ENCODE measurements around the gene CLCA1. TPM values are rescaled to one million over a fixed set of nuclear protein-coding genes. Genes with fewer than 3 reads are reported as not detected.

Gene CLCA1
- total RNA-seq, 2 donors from 2014 or later = not detected

DNA sequence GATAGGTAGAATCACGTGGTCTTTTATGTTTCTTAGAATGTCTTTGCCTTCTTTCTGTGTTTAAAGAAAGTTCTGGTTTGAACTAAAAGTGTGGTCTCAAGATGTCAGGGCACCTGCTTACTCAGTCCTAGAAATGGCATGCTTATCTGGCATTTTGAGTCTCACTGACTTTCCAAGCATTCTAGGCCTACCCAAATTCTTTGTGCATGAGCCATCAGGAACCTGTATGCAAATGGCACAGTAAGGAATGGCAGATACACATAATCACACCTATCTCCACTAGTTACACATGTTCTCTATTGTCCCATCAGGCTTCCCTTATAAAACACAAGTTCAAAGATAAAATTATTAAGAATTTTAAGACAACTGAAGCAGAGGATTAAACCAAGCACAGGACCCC lies 48.6 kb downstream of the CLCA1 start:
- ATAC-seq (no peak), DNase-seq (no peak)
- 36 to 50% methylated on average over 1 of the region's 1 CpG for WGBS, 2 donors
- TF ChIP-seq CTCF (IDR thresholded peaks at IDR 0.05) = no peak
- TF ChIP-seq POLR2A (IDR thresholded peaks at IDR 0.05) = no peak
- H3K27ac ChIP-seq = no peak overlapping the region
- no peaks in the 10 kb centered on the region for H3K4me1 ChIP-seq
- no peak overlapping the region for H3K4me3 ChIP-seq
- H3K36me3 ChIP-seq (replicated peaks in 1 of 2; ENCODE audit: insufficient read depth in 1 of 2, low read depth in 2 of 2) = no peaks in the 10 kb centered on the region
- no peaks in the 10 kb centered on the region for H3K27me3 ChIP-seq
- intact Hi-C loops (cut with DNase I) = no loop called here
- H3K9me3 ChIP-seq = no peaks in the 10 kb centered on the region

- no peak overlapping the region for H3K4me3 ChIP-seq
- H3K4me1 ChIP-seq = no peaks in the 10 kb centered on the region
- DNase-seq = no peak
- TF ChIP-seq POLR2A (IDR thresholded peaks at IDR 0.05) = no peak
- H3K9me3 ChIP-seq = no peaks in the 10 kb centered on the region
- intact Hi-C loops (cut with DNase I) = no loop called here
- WGBS, 2 donors = 57 to 58% methylated on average over 4 of the region's 4 CpGs
- H3K27me3 ChIP-seq = no peaks in the 10 kb centered on the region
- H3K36me3 ChIP-seq (replicated peaks in 1 of 2; ENCODE audit: insufficient read depth in 1 of 2, low read depth in 2 of 2) = no peaks in the 10 kb centered on the region
- no peak overlapping the region for H3K27ac ChIP-seq
- ATAC-seq = no peak
Observed at GRCh38 chr1:86520789-86521521, 52.2 kb downstream of the CLCA1 start.

GRCh38 chr1:86521522-86521891 lies 52.8 kb downstream of the CLCA1 start:
- intact Hi-C loops (cut with DNase I) = no loop called here
- Histone ChIP-seq H3K27me3 (no peaks in the 10 kb centered on the region), H3K4me3 (no peak overlapping the region), H3K27ac (no peak overlapping the region), H3K4me1 (no peaks in the 10 kb centered on the region), H3K36me3 (replicated peaks in 1 of 2; ENCODE audit: insufficient read depth in 1 of 2, low read depth in 2 of 2) (no peaks in the 10 kb centered on the region), H3K9me3 (no peaks in the 10 kb centered on the region)
- 45 to 50% methylated on average over 2 of the region's 2 CpGs for WGBS, 2 donors
- no peak for ATAC-seq
- DNase-seq = no peak
- TF ChIP-seq CTCF (IDR thresholded peaks at IDR 0.05) (no peak), POLR2A (IDR thresholded peaks at IDR 0.05) (no peak)

- Histone ChIP-seq H3K27me3 (no peaks in the 10 kb centered on the region), H3K4me1 (no peaks in the 10 kb centered on the region), H3K36me3 (replicated peaks in 1 of 2; ENCODE audit: insufficient read depth in 1 of 2, low read depth in 2 of 2) (no peaks in the 10 kb centered on the region), H3K27ac (no peak overlapping the region), H3K4me3 (no peak overlapping the region), H3K9me3 (no peaks in the 10 kb centered on the region)
- intact Hi-C loops (cut with DNase I) = no loop called here
- 53 to 57% methylated on average over 3 of the region's 3 CpGs for WGBS, 2 donors
- ATAC-seq (no peak), DNase-seq (no peak)
- TF ChIP-seq POLR2A (IDR thresholded peaks at IDR 0.05) (no peak), CTCF (IDR thresholded peaks at IDR 0.05) (no peak)
Observed at GRCh38 chr1:86522240-86522639, 53.5 kb downstream of the CLCA1 start.

GRCh38 chr1:86523670-86524354 lies 55.1 kb downstream of the CLCA1 start:
- H3K4me3 ChIP-seq = no peak overlapping the region
- intact Hi-C loops (cut with DNase I) = no loop called here
- WGBS, 2 donors = 83 to 92% methylated on average over 18 to 28 of the region's 32 CpGs
- H3K27ac ChIP-seq = no peak overlapping the region
- H3K27me3 ChIP-seq = no peaks in the 10 kb centered on the region
- DNase-seq (no peak), ATAC-seq (no peak)
- no peaks in the 10 kb centered on the region for H3K4me1 ChIP-seq
- H3K9me3 ChIP-seq = no peaks in the 10 kb centered on the region
- H3K36me3 ChIP-seq (replicated peaks in 1 of 2; ENCODE audit: insufficient read depth in 1 of 2, low read depth in 2 of 2) = no peaks in the 10 kb centered on the region
- TF ChIP-seq CTCF (IDR thresholded peaks at IDR 0.05) = no peak
- TF ChIP-seq POLR2A (IDR thresholded peaks at IDR 0.05) = no peak
